Psoas muscle (tissue), 8 donors: ENCODE results near the gene CNTNAP2. TPM values are rescaled to one million over a fixed set of nuclear protein-coding genes. Genes with fewer than 3 reads are reported as not detected.

Experiments
- ATAC-seq, 4 donors: fragments of 200-7000 bp; cut with Tn5 transposase; one replicate each; pipeline ENCODE4 v1.9.1; 2020; ENCODE audit warnings: moderate library complexity in 3 of 4, mild to moderate bottlenecking in 2 of 4
- DNase-seq, 2 donors: peaks; one replicate each; pipeline ENCODE4 v3.0.0-alpha.2; 2020
- H3K27ac ChIP-seq: fragments of 200-600 bp; one replicate; pipeline ENCODE4 v1.8.0; 2022
- H3K27me3 ChIP-seq, 3 donors: fragments of 200-600 bp in 1 of 3; one replicate each; pipeline versions ENCODE4 v1.6.1 to v1.8.0; 2013 to 2022; ENCODE audit warnings: low read length in 2 of 3, mild to moderate bottlenecking in 2 of 3, moderate library complexity in 1 of 3; ENCODE audit not compliant: insufficient read depth in 3 of 3
- H3K36me3 ChIP-seq, 2 donors: fragments of 200-600 bp in 1 of 2; one replicate each; pipeline versions ENCODE4 v1.6.1 to v1.8.0; 2013 to 2022; ENCODE audit warnings: low read depth in 1 of 2, mild to moderate bottlenecking in 1 of 2, moderate library complexity in 1 of 2; ENCODE audit not compliant: insufficient read depth in 1 of 2
- H3K4me1 ChIP-seq: fragments of 200-600 bp; one replicate; pipeline ENCODE4 v1.8.0; 2022
- H3K4me3 ChIP-seq: fragments of 200-600 bp; one replicate; pipeline ENCODE4 v1.8.0; 2022; ENCODE audit warnings: mild to moderate bottlenecking
- H3K9me3 ChIP-seq: fragments of 200-600 bp; one replicate; pipeline ENCODE4 v1.8.0; 2022
- WGBS, 3 donors: extraction: QIAGEN DNeasy Blood & Tissue Kit; methylation state at CpG; one replicate each; pipeline versions ENCODE4 v1.1.6 to v1.1.7; 2013; 5-methylcytosine and 5-hydroxymethylcytosine counted together
- intact Hi-C, 2 donors: fragments of 100-400 bp; cut with DNase I; formaldehyde crosslinking; loops; one replicate each; pipeline versions ENCODE4 v1.11.0 to v1.14.2; 2022
- polyA plus RNA-seq, 3 donors: library from polyadenylated mRNA; stranded (reverse); fragments of 200-250 nt; gene quantifications; one replicate each; pipeline ENCODE4 v1.2.3, GENCODE V29; 2013
- total RNA-seq, 4 donors: library from RNA; stranded (reverse); fragmentation: NEBNext Ultra II Directional in 2 of 4; extraction: Animal tissue kit (Norgen Biotek cat#: 25700) in 2 of 4; gene quantifications; one replicate each; pipeline versions ENCODE4 v1.2.1 to v1.2.4, GENCODE V29; 2021 to 2023
- TF ChIP-seq, protein P1 (sequence below): fragments of 200-600 bp; IDR thresholded peaks from one replicate; pipeline ENCODE4 v1.8.0; 2022; ENCODE audit warnings: antibody characterized with exemption
- donor health status: healthy with polysubstance abuse.
- donor health status: DM: no; HTN: no; CAD: no; lungs with moderate emphysema.
- donor health status: Bipolar disorder and iron deficiency.
- donor health status: healthy.
- donor health status: DM: yes; HTN: yes; CAD: no.
- donor health status: DM: no; HTN: no; CAD: no.
- donor health status: DM: no; HTN: no; CAD: no.
- donor health status: DM: yes; HTN: yes; CAD: no.

The CNTNAP2 gene
- total and polyA plus RNA-seq, 7 donors: 0.01 to 0.13 TPM; not detected in 5

DNA sequence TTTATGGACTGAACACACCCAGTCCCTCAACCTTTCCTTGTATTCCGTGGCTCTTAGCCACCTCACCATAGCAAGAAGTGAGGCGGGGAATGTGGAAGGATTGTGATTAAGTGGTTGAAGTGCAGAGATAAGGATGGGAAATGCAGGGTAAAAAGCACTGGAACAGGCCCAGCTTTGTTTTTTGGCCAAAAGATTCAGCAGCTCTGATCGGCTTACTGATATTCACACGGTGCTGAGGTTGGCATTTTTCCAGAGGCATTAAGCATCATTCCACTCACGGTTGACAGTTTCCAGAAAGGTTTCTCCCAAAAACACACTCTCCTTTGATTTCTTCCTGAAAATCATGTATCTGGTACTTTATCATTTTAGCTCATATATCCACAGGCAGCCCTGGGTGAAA is 544.2 kb downstream of the CNTNAP2 start:
- 38 to 46% (median 42%) methylated on average over 5 of the region's 5 CpGs for WGBS, 3 donors
- DNase-seq (no peak), ATAC-seq (no peak)
- TF ChIP-seq, protein P1, sequence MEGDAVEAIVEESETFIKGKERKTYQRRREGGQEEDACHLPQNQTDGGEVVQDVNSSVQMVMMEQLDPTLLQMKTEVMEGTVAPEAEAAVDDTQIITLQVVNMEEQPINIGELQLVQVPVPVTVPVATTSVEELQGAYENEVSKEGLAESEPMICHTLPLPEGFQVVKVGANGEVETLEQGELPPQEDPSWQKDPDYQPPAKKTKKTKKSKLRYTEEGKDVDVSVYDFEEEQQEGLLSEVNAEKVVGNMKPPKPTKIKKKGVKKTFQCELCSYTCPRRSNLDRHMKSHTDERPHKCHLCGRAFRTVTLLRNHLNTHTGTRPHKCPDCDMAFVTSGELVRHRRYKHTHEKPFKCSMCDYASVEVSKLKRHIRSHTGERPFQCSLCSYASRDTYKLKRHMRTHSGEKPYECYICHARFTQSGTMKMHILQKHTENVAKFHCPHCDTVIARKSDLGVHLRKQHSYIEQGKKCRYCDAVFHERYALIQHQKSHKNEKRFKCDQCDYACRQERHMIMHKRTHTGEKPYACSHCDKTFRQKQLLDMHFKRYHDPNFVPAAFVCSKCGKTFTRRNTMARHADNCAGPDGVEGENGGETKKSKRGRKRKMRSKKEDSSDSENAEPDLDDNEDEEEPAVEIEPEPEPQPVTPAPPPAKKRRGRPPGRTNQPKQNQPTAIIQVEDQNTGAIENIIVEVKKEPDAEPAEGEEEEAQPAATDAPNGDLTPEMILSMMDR: no peak
- H3K27ac ChIP-seq: no peak overlapping the region
- H3K9me3 ChIP-seq: peaks cover 3% of the 10 kb centered on the region
- no peak overlapping the region for H3K4me3 ChIP-seq
- H3K4me1 ChIP-seq: no peaks in the 10 kb centered on the region
- H3K36me3 ChIP-seq: no peaks in the 10 kb centered on the region
- H3K27me3 ChIP-seq: no peaks in the 10 kb centered on the region
- intact Hi-C loops: no loop called here

DNA sequence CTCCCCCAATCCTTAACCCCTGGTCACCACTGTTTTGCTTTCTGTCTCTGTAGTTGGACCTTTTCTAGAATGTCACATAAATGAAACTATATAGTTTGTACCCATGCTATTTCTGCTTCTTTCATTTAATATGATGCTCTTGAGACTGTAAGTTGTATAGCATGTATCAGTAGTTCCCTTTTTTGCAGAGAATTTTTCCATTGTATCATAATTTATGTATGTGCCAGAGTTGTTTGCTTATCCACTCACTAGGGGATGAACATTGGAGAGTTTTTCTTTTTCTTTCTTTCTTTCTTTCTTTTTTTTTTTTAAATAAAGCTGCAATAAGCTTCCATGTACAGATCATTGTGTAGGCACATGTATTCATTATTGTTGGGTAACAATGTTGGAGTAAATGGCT is 544.8 kb downstream of the CNTNAP2 start:
- no peaks in the 10 kb centered on the region for H3K4me1 ChIP-seq
- TF ChIP-seq, protein P1: no peak
- ATAC-seq (no peak), DNase-seq (no peak)
- peaks cover 3% of the 10 kb centered on the region for H3K9me3 ChIP-seq
- H3K27me3 ChIP-seq: no peaks in the 10 kb centered on the region
- intact Hi-C loops: no loop called here
- H3K27ac ChIP-seq: no peak overlapping the region
- no peak overlapping the region for H3K4me3 ChIP-seq
- H3K36me3 ChIP-seq: no peaks in the 10 kb centered on the region

DNA sequence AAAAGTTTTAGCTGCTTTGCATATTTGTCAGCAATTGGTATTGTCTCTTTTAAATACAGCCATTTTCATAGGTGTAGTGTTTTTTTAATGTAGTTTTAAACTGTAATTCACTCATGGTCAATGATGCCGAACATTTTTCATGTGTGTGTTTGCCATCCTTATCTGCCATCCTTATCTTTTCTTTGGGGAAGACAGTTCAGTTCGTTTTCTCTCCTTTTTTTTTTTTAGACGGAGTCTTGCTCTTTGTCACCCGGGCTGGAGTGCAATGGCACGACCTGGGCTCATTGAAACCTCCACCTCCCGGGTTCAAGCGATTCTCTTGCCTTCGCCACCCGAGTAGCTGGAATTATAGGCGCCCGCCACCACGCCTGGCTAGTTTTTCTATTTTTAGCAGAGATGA is 545.3 kb downstream of the CNTNAP2 start:
- H3K4me1 ChIP-seq: no peaks in the 10 kb centered on the region
- no peak overlapping the region for H3K27ac ChIP-seq
- peaks cover 3% of the 10 kb centered on the region for H3K9me3 ChIP-seq
- whole genome bisulfite sequencing, 3 donors: 79 to 85% (median 79%) methylated on average over 12 of the region's 12 CpGs
- intact Hi-C loops: no loop called here
- no peaks in the 10 kb centered on the region for H3K36me3 ChIP-seq
- H3K4me3 ChIP-seq: no peak overlapping the region
- H3K27me3 ChIP-seq: no peaks in the 10 kb centered on the region
- TF ChIP-seq, protein P1: no peak
- DNase-seq (no peak), ATAC-seq (no peak)

DNA sequence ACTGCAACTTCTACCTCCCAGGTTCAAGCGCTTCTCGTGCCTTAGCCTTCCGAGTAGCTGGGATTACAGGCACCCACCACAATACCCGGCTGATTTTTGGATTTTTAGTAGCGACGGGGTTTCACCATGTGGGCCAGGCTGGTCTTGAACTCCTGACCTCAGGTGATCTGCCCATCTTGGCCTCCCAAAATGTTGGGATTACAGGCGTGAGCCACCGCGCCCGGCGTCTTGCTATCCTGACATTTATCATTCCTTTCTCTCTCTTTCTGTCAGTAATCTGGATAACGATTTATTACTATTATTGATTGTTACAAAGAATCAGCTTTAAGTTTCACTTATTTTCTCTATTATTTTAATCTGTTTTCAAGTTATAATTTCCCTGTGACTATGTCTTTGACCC is 548.4 kb downstream of the CNTNAP2 start:
- Histone ChIP-seq H3K27me3 (no peaks in the 10 kb centered on the region), H3K9me3 (peaks cover 3% of the 10 kb centered on the region), H3K4me3 (no peak overlapping the region), H3K36me3 (no peaks in the 10 kb centered on the region), H3K27ac (no peak overlapping the region), H3K4me1 (no peaks in the 10 kb centered on the region)
- TF ChIP-seq, protein P1: no peak
- no peak for DNase-seq
- WGBS, 3 donors: 88 to 95% (median 94%) methylated on average over 12 of the region's 12 CpGs
- intact Hi-C loops: no loop called here
- ATAC-seq: no peak

DNA sequence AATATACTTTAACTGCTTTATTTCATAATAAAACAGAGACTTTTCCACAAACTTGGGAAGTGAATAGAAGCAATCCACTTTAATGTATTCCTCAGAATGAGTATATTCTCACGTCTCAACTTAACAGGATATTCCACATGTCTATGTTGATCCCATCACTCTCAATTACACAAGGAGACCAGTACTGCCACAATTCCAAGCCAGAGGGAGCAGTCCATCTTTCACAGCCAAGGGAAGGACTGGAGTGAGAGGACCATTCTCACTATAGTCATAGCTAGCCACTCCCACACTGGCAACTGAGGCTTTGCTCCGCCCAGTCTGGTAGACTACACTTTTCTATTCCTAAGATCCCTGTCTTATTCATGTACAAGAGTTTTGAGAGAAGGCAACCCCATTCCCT is 553.9 kb downstream of the CNTNAP2 start:
- Histone ChIP-seq H3K27me3 (no peaks in the 10 kb centered on the region), H3K4me3 (no peak overlapping the region), H3K27ac (no peak overlapping the region), H3K4me1 (no peaks in the 10 kb centered on the region), H3K9me3 (no peaks in the 10 kb centered on the region), H3K36me3 (no peaks in the 10 kb centered on the region)
- ATAC-seq (no peak), DNase-seq (no peak)
- TF ChIP-seq, protein P1: no peak
- intact Hi-C loops: no loop called here
- 82 to 92% (median 92%) methylated on average over 2 of the region's 2 CpGs for WGBS, 3 donors
